Measurements from ENCODE around the gene PHF21A. TPM values are rescaled to one million over a fixed set of nuclear protein-coding genes. Genes with fewer than 3 reads are reported as not detected.
A peak's percentile ranks its signal among the peaks of the same experiment; 100 is the strongest.

PHF21A gene
- total RNA-seq, 2 experiments from 2014 or later = 45.4 to 49.0 TPM

- no peaks in the 10 kb centered on the region for H3K36me3 Mint-ChIP-seq
- ATAC-seq (ENCODE audit: low read depth) (no peak), DNase-seq (no peak)
- no peaks in the 10 kb centered on the region for H3K9me3 Mint-ChIP-seq
- peaks cover 20% of the 10 kb centered on the region for H3K27me3 Mint-ChIP-seq
- POLR2A ChIA-PET = no interaction called here
- H3K4me1 Mint-ChIP-seq = peaks cover 3% of the 10 kb centered on the region
- H3K27ac Mint-ChIP-seq = no peak overlapping the region
- H3K4me3 Mint-ChIP-seq = no peak overlapping the region
These were observed 11.9 kb upstream of the PHF21A start for GRCh38 chr11:46133119-46133518.

- H3K36me3 Mint-ChIP-seq = no peaks in the 10 kb centered on the region
- no peak for DNase-seq
- peaks cover 17% of the 10 kb centered on the region for H3K4me1 Mint-ChIP-seq
- H3K9me3 Mint-ChIP-seq = no peaks in the 10 kb centered on the region
- no peak overlapping the region for H3K27ac Mint-ChIP-seq
- H3K27me3 Mint-ChIP-seq = peaks cover 13% of the 10 kb centered on the region
- no peak for ATAC-seq (ENCODE audit: low read depth)
- H3K4me3 Mint-ChIP-seq = no peak overlapping the region
- POLR2A ChIA-PET = no interaction called here
These were observed 9.2 kb upstream of the PHF21A start for GRCh38 chr11:46130286-46130940.

GRCh38 chr11:46129133-46129532 is 7.9 kb upstream of the PHF21A start:
- Mint-ChIP-seq H3K4me1 (peaks cover 17% of the 10 kb centered on the region), H3K27ac (no peak overlapping the region), H3K9me3 (no peaks in the 10 kb centered on the region), H3K4me3 (no peak overlapping the region), H3K36me3 (no peaks in the 10 kb centered on the region), H3K27me3 (peaks cover 7% of the 10 kb centered on the region)
- ATAC-seq (ENCODE audit: low read depth) (no peak), DNase-seq (no peak)
- POLR2A ChIA-PET = no interaction called here

- DNase-seq (no peak), ATAC-seq (ENCODE audit: low read depth) (peak; percentile 100)
- POLR2A ChIA-PET = no interaction called here
- peak overlapping the region; percentile 75 for H3K27ac Mint-ChIP-seq
- H3K4me1 Mint-ChIP-seq = peaks cover 22% of the 10 kb centered on the region
- H3K9me3 Mint-ChIP-seq = no peaks in the 10 kb centered on the region
- no peaks in the 10 kb centered on the region for H3K36me3 Mint-ChIP-seq
- H3K4me3 Mint-ChIP-seq = peak overlapping the region; percentile 20
- peaks cover 3% of the 10 kb centered on the region for H3K27me3 Mint-ChIP-seq
These were observed 5.9 kb upstream of the PHF21A start for GRCh38 chr11:46127150-46127638.

- peaks cover 22% of the 10 kb centered on the region for H3K4me1 Mint-ChIP-seq
- DNase-seq (no peak), ATAC-seq (ENCODE audit: low read depth) (no peak)
- H3K27me3 Mint-ChIP-seq = no peaks in the 10 kb centered on the region
- no peak overlapping the region for H3K27ac Mint-ChIP-seq
- no peaks in the 10 kb centered on the region for H3K9me3 Mint-ChIP-seq
- POLR2A ChIA-PET = no interaction called here
- H3K36me3 Mint-ChIP-seq = no peaks in the 10 kb centered on the region
- no peak overlapping the region for H3K4me3 Mint-ChIP-seq
These were observed 4.0 kb upstream of the PHF21A start for GRCh38 chr11:46125284-46125683.

- no peak for DNase-seq
- H3K27ac Mint-ChIP-seq = no peak overlapping the region
- ATAC-seq (ENCODE audit: low read depth) = no peak
- H3K9me3 Mint-ChIP-seq = no peaks in the 10 kb centered on the region
- H3K27me3 Mint-ChIP-seq = no peaks in the 10 kb centered on the region
- H3K4me3 Mint-ChIP-seq = no peak overlapping the region
- POLR2A ChIA-PET = interaction anchor here (1.1 to 1.7 kb wide), 3 partner anchors 21 to 276 kb away, joined by 3 to 4 read pairs (median 4); partner anchors contain the start of gene CRY2
- peaks cover 29% of the 10 kb centered on the region for H3K4me1 Mint-ChIP-seq
- H3K36me3 Mint-ChIP-seq = peaks cover 1% of the 10 kb centered on the region
These were observed 1.9 kb upstream of the PHF21A start for GRCh38 chr11:46122945-46123715.

GRCh38 chr11:46121724-46122477 is 647 bp upstream of the PHF21A start:
- POLR2A ChIA-PET = interaction anchor here (0.6 to 1.7 kb wide), 6 partner anchors 9 to 889 kb away, joined by 3 to 6 read pairs (median 4); partner anchors contain the start of gene CRY2
- Mint-ChIP-seq H3K27me3 (no peaks in the 10 kb centered on the region), H3K27ac (peak overlapping the region; percentile 88), H3K9me3 (no peaks in the 10 kb centered on the region), H3K4me3 (peak overlapping the region; percentile 89), H3K4me1 (peaks cover 27% of the 10 kb centered on the region), H3K36me3 (peaks cover 4% of the 10 kb centered on the region)
- ATAC-seq (ENCODE audit: low read depth) = peak; percentile 62
- no peak for DNase-seq

GRCh38 chr11:46120346-46121300 is 631 bp downstream of the PHF21A start:
- Mint-ChIP-seq H3K36me3 (peaks cover 6% of the 10 kb centered on the region), H3K27me3 (no peaks in the 10 kb centered on the region), H3K9me3 (no peaks in the 10 kb centered on the region), H3K4me1 (peaks cover 29% of the 10 kb centered on the region), H3K27ac (peak overlapping the region; percentile 87), H3K4me3 (peak overlapping the region; percentile 90)
- ATAC-seq (ENCODE audit: low read depth) (peak; percentile 21), DNase-seq (peak; percentile 57)
- POLR2A ChIA-PET = interaction anchor here (0.7 to 1.4 kb wide), 5 partner anchors 8 to 175 kb away, joined by 3 to 6 read pairs (median 4); no protein-coding TSS in a partner anchor

GRCh38 chr11:46119352-46120216 is 1.7 kb downstream of the PHF21A start:
- peak overlapping the region; percentile 97 for H3K27ac Mint-ChIP-seq
- ATAC-seq (ENCODE audit: low read depth) = peak; percentile 9
- H3K9me3 Mint-ChIP-seq = no peaks in the 10 kb centered on the region
- H3K4me3 Mint-ChIP-seq = peak overlapping the region; percentile 97
- POLR2A ChIA-PET = interaction anchor here (0.8 to 1.4 kb wide), 4 partner anchors 9 to 554 kb away, joined by 3 to 6 read pairs (median 4); no protein-coding TSS in a partner anchor
- DNase-seq = peak; percentile 60
- H3K4me1 Mint-ChIP-seq = peaks cover 35% of the 10 kb centered on the region
- no peaks in the 10 kb centered on the region for H3K27me3 Mint-ChIP-seq
- H3K36me3 Mint-ChIP-seq = peaks cover 6% of the 10 kb centered on the region

GRCh38 chr11:46118702-46119351 is 2.4 kb downstream of the PHF21A start:
- peaks cover 38% of the 10 kb centered on the region for H3K4me1 Mint-ChIP-seq

GRCh38 chr11:46117842-46118241 is 3.4 kb downstream of the PHF21A start:
- Mint-ChIP-seq H3K4me1 (peaks cover 40% of the 10 kb centered on the region), H3K4me3 (peak overlapping the region; percentile 97), H3K27ac (peak overlapping the region; percentile 21), H3K36me3 (peaks cover 9% of the 10 kb centered on the region), H3K9me3 (no peaks in the 10 kb centered on the region), H3K27me3 (no peaks in the 10 kb centered on the region)
- POLR2A ChIA-PET = no interaction called here
- DNase-seq (no peak), ATAC-seq (ENCODE audit: low read depth) (no peak)

More at GRCh38 chr11:46118702-46119351, 2.4 kb downstream of the PHF21A start:
- H3K4me3 Mint-ChIP-seq = peak overlapping the region; percentile 97
- peak overlapping the region; percentile 97 for H3K27ac Mint-ChIP-seq
- ATAC-seq (ENCODE audit: low read depth) = no peak
- no peak for DNase-seq
- no peaks in the 10 kb centered on the region for H3K27me3 Mint-ChIP-seq
- H3K36me3 Mint-ChIP-seq = peaks cover 7% of the 10 kb centered on the region
- POLR2A ChIA-PET = interaction anchor here (0.8 kb wide), 1 partner anchor 555 kb away, joined by 3 read pairs; no protein-coding TSS in a partner anchor
- H3K9me3 Mint-ChIP-seq = no peaks in the 10 kb centered on the region

All from activated naive CD8-positive, alpha-beta T cell treated with anti-CD3 and anti-CD28 coated beads, Interleukin-2, amount 10 ng/mL, durations not matched to agents 7 days and 5 days (primary cell).